Hepatocyte (in vitro differentiated cells): Measurements from ENCODE around the gene COL2A1. TPM values are rescaled to one million over a fixed set of nuclear protein-coding genes. Genes with fewer than 3 reads are reported as not detected.

ENCODE experiments used
- DNase-seq: peaks from one replicate; pipeline ENCODE4 v3.0.0-alpha.2; 2016; ENCODE audit warnings: low spot score
- H2AFZ ChIP-seq: fragments of 200-600 bp; sonication (generic); 2 replicates; pipeline ENCODE4 v1.6.0; 2016; ENCODE audit warnings: antibody characterized with exemption, mild to moderate bottlenecking
- H3K27ac ChIP-seq: fragments of 200-600 bp; sonication (generic); 2 replicates; pipeline ENCODE4 v1.5.1; 2016; ENCODE audit warnings: mild to moderate bottlenecking
- H3K27me3 ChIP-seq: fragments of 200-600 bp; sonication (generic); 2 replicates; pipeline ENCODE4 v1.6.1; 2016
- H3K36me3 ChIP-seq: fragments of 200-600 bp; sonication (generic); replicated peaks from 2 replicates; pipeline ENCODE4 v1.5.1; 2016; ENCODE audit warnings: low read depth; ENCODE audit not compliant: insufficient read depth
- H3K4me1 ChIP-seq: fragments of 200-600 bp; sonication (generic); 2 replicates; pipeline ENCODE4 v1.5.1; 2016; ENCODE audit warnings: mild to moderate bottlenecking, moderate library complexity; ENCODE audit not compliant: insufficient read depth
- H3K4me2 ChIP-seq: fragments of 200-600 bp; sonication (generic); 2 replicates; pipeline ENCODE4 v1.6.0; 2016
- H3K4me3 ChIP-seq: fragments of 200-600 bp; sonication (generic); 2 replicates; pipeline ENCODE4 v1.5.1; 2016; ENCODE audit warnings: mild to moderate bottlenecking
- H3K79me2 ChIP-seq: fragments of 200-600 bp; sonication (generic); 2 replicates; pipeline ENCODE4 v1.6.0; 2017; ENCODE audit warnings: mild to moderate bottlenecking
- H3K9me2 ChIP-seq: fragments of 200-600 bp; sonication (generic); replicated peaks from 2 replicates; pipeline ENCODE4 v1.6.0; 2017; ENCODE audit warnings: mild to moderate bottlenecking; ENCODE audit not compliant: insufficient read depth
- H3K9me3 ChIP-seq: fragments of 200-600 bp; sonication (generic); 2 replicates; pipeline ENCODE4 v1.5.1; 2016; ENCODE audit warnings: low read depth, mild to moderate bottlenecking
- H4K20me1 ChIP-seq: fragments of 200-600 bp; sonication (generic); 2 replicates; pipeline ENCODE4 v1.6.0; 2016; ENCODE audit warnings: mild to moderate bottlenecking; ENCODE audit not compliant: insufficient read depth, poor library complexity, severe bottlenecking
- CTCF ChIP-seq: fragments of 200-600 bp; sonication (generic); IDR thresholded peaks from 2 replicates; pipeline ENCODE4 v1.5.1; 2016; ENCODE audit warnings: antibody characterized with exemption, mild to moderate bottlenecking; ENCODE audit not compliant: poor library complexity
- EZH2 ChIP-seq: fragments of 200-600 bp; sonication (generic); IDR thresholded peaks from 2 replicates; pipeline ENCODE4 v1.6.1; 2016; ENCODE audit warnings: antibody characterized with exemption, mild to moderate bottlenecking, borderline replicate concordance
- EZH2phosphoT487 ChIP-seq: fragments of 200-600 bp; sonication (generic); IDR thresholded peaks from one replicate; pipeline ENCODE4 v1.6.1; 2018; ENCODE audit warnings: antibody characterized with exemption, mild to moderate bottlenecking, low read depth, moderate library complexity; ENCODE audit not compliant: unreplicated experiment, severe bottlenecking
- WGBS: methylation state at CpG from one replicate; pipeline ENCODE4 v1.1.6; 2016; ENCODE audit warnings: low lambda C conversion rate; ENCODE audit errors: missing lambda C conversion rate; 5-methylcytosine and 5-hydroxymethylcytosine counted together
- polyA plus RNA-seq: library from polyadenylated mRNA; unstranded; fragments of >200 nt; fragmentation: Nextera tagmentation; extraction: Ambion mirVana; gene quantifications from 2 replicates; pipeline ENCODE4 v1.2.1, GENCODE V29; 2016
- total RNA-seq: library from RNA; depleted of rRNA; stranded (reverse); fragments of >200 nt; gene quantifications from 2 replicates; pipeline ENCODE4 v1.2.3, GENCODE V29; 2014

Gene COL2A1
- total and polyA plus RNA-seq, 2 experiments from 2014 or later: 52.5 to 57.9 TPM

GRCh38 chr12:47992776-47993175 lies 11.5 kb downstream of the COL2A1 start:
- Histone ChIP-seq H3K4me1 (peaks cover 10% of the 10 kb centered on the region), H3K4me3 (no peak overlapping the region), H3K27ac (no peak overlapping the region), H3K36me3 (no peaks in the 10 kb centered on the region), H3K79me2 (no peaks in the 10 kb centered on the region), H3K27me3 (no peaks in the 10 kb centered on the region), H3K9me2 (no peaks in the 10 kb centered on the region), H4K20me1 (no peaks in the 10 kb centered on the region), H3K9me3 (no peaks in the 10 kb centered on the region), H3K4me2 (no peak overlapping the region), H2AFZ (no peak overlapping the region)
- TF ChIP-seq EZH2: no peak
- TF ChIP-seq CTCF: no peak
- no peak for TF ChIP-seq EZH2phosphoT487
- no peak for DNase-seq
- WGBS: 96% methylated on average over 10 of the region's 10 CpGs

GRCh38 chr12:47991106-47992061 lies 12.9 kb downstream of the COL2A1 start:
- no peaks in the 10 kb centered on the region for H4K20me1 ChIP-seq
- no peaks in the 10 kb centered on the region for H3K9me3 ChIP-seq
- no peak overlapping the region for H3K4me3 ChIP-seq
- no peaks in the 10 kb centered on the region for H3K9me2 ChIP-seq
- TF ChIP-seq EZH2phosphoT487 (no peak), CTCF (no peak), EZH2 (no peak)
- no peaks in the 10 kb centered on the region for H3K79me2 ChIP-seq
- H3K4me2 ChIP-seq: no peak overlapping the region
- peak overlapping the region; percentile 31 for H3K27ac ChIP-seq
- DNase-seq: no peak
- H3K4me1 ChIP-seq: peaks cover 10% of the 10 kb centered on the region
- H2AFZ ChIP-seq: no peak overlapping the region
- 70% methylated on average over 13 of the region's 13 CpGs for WGBS
- no peaks in the 10 kb centered on the region for H3K27me3 ChIP-seq
- H3K36me3 ChIP-seq: no peaks in the 10 kb centered on the region

GRCh38 chr12:47990351-47991105 lies 13.7 kb downstream of the COL2A1 start:
- no peaks in the 10 kb centered on the region for H3K27me3 ChIP-seq
- no peaks in the 10 kb centered on the region for H4K20me1 ChIP-seq

More at GRCh38 chr12:47990351-47991105, 13.7 kb downstream of the COL2A1 start:
- Histone ChIP-seq H3K36me3 (no peaks in the 10 kb centered on the region), H3K4me3 (no peak overlapping the region), H3K27ac (peak overlapping the region; percentile 31), H2AFZ (no peak overlapping the region), H3K9me3 (no peaks in the 10 kb centered on the region), H3K4me2 (no peak overlapping the region), H3K4me1 (peaks cover 10% of the 10 kb centered on the region), H3K79me2 (no peaks in the 10 kb centered on the region), H3K9me2 (no peaks in the 10 kb centered on the region)
- DNase-seq: peak; percentile 51
- no peak for TF ChIP-seq EZH2
- peak; percentile 39 for TF ChIP-seq CTCF
- TF ChIP-seq EZH2phosphoT487: no peak
- WGBS: 89% methylated on average over 7 of the region's 7 CpGs
